Bone marrow (tissue), 2 donors: ENCODE results near the gene ZNF292.
"Not testable (repeated sequence)": the region's sequence is repeated elsewhere in the genome, so short reads cannot be mapped to it uniquely, and the experiment has no call there.

ENCODE experiments used
- DNase-seq, 2 donors: peaks; one replicate each; lab custom pipeline; 2025; lab: John Stamatoyannopoulos, UW

The ZNF292 gene

DNA sequence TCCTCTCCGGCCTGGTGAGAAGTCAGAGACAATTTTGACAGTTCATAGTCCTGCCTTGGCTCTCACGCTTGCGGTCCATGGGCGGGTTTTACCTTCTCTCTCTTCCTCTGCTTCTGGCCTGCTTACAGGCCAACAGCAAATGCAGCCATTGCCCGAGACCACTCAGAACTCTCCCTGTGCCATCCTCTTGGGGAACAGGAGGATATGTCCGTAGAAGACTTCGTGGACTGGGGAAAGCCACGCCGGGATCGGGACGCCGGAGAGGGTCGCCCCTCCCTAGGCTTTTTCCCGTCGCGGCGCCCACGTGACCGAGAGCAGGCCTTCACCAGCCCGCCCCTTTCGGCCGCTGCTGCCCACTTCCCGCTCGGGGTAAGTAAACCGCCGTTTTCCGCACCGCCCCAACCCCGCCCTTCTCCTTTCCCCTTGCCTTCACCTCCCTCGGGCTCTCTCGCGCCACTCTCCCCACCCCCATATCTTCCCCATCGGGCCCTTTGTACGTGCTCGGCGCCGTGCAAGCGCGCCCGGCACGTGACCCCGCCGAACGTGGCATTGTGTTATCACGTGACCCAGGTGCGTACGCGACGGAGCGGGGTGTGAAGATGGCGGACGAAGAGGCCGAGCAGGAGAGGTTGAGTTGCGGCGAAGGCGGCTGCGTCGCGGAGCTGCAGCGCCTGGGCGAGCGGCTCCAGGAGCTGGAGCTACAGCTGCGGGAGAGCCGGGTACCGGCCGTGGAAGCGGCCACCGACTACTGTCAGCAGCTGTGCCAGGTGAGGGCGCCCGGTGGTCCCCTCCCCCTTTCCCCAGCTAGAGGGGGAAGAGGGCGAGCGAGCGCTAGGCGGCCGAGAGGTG lies at the start of gene ZNF292:
ZNF292 (plus strand) TSS at position 573 of the 849 bp plus-strand sequence; CDS start at position 600, 27 bp downstream.
- DNase-seq = peak; percentile 80 to 90

GRCh38 chr6:87105823-87106222 lies 49.5 kb upstream of the ZNF292 start:
- no peak for DNase-seq

- no peak for DNase-seq
Observed at GRCh38 chr6:87110636-87111035, 44.7 kb upstream of the ZNF292 start.

DNA sequence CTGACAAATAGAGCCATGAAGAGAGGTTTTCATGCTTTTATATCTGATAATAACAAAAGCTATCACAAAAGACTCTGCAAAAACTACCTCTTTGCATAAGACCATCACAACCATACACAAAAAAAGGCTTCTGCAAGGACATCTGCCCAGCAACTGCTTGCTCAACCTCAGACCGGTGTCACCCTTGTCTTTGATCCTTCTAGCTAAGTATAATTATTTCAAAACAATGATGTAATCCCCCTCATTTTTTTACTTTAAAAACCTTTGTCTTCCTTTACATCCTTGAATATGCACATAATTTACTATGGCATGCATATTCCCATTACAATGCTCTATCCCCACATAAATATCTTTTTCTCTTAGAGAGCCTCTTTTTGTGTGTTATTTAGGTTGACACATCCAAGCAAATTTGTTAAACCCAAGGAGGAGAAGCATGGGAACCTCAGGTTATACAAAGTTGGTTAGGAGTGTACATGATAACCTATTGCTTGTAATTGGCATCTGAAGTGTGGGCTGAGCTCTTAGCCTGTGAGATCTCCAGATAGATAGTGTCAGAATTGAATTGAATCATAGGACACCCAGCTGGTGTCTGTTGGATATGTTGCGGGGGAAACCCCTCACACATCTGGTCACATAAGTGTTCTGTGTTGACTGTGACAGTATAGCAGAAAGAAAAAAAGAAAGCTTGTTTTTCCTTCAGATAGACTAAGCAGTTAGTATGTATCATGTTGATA lies 39.8 kb upstream of the ZNF292 start:
- DNase-seq = no peak

DNA sequence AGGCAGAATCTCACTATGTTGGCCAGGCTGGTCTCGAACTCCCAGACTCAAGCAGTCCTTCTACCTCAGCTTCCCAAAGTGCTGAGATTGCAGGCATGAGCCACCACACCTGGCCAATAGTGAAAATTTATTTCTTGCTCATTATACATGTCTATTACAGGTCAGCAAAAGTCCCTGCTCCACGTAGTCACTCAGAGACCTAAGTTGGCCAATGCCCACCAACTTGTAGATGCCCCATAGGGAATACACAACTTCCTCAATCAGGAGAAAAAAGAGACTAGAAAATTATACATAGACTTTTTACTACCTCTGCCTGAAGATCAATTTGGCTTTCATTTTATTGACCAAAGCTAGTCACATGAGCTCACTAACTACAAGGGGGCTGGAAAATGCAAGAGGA lies 38.4 kb upstream of the ZNF292 start:
- DNase-seq = no peak

GRCh38 chr6:87118054-87118453 lies 37.3 kb upstream of the ZNF292 start:
- DNase-seq = no peak

DNA sequence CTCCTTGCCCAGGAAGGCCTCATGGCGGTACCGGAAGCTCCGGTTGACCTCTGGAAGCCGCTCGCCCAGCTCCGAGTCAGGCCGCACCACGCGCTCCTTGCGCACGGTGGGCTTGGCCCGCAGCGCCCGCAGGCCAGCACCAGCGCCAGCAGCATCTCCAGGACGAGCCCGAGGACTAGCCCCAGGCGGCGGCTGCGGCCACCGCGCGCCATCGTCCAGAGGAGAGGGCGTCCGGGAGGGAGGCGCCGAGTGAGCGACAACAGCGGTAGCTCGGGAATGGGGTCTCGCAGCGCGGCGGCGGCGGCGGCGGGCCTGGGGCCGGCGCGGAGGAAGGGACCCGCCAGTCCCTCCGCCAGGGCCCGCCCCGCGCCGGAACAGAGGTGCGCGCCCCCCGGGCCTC lies 32.9 kb upstream of the ZNF292 start:
- no peak for DNase-seq

DNA sequence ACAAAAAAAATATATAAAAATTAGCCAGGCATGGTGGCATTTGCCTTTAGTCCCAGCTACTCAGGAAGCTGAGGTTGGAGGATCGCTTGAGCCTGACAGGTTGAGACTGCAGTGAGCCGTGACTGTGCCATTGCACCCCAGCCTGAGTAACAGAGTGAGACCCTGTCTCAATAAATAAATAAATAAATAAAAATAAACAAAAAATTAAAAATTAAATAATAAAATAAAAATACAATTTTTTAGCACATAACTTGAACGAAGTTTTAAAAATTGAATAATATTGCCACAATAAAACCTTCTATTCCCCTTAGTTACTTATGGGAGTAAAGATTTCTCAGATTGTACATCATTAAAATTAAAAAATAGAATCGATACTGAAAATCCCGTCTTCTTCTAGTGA lies 31.3 kb upstream of the ZNF292 start:
- no peak for DNase-seq

DNA sequence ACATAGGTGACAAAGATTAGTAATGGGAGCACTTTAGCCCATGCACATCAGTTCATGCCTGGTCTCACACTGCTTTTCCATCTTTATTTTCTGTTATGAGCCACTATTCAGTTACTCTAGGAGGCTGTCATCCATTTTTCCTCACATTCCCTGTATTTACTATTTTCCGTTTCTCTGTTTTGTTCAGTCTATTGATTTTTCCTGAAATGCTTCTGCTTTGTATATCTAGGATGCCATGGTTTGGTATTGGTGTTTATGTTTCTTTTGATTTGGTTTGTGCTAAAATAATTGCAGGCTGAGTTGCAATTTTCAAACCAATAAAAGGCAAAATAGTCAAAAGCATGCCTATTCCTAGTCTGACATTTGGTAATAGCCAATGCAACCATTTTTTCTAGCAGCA lies 28.9 kb upstream of the ZNF292 start:
- no peak for DNase-seq

- no peak for DNase-seq
Observed at GRCh38 chr6:87127737-87128136, 27.6 kb upstream of the ZNF292 start.

DNA sequence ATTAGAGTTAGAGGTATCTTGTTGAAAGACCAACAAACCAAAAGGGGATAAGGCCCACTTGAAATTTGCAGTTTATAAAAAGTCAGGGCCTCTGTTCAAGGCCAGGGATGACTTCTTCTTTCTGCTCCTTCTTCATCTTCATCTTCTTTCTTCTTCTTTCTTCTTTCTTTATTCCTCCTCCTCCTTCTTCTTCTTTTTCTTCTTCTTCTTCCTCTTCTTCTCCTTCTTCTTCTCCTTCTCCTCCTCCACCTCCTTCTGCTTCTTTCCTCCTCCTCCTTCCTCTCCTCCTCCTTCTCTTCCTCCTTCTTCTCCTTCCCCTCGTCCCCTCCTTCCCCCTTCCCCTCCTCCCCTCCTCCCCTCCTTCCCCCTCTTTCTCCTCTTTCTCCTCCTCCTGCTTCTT lies 18.4 kb upstream of the ZNF292 start:
- DNase-seq = no peak

DNA sequence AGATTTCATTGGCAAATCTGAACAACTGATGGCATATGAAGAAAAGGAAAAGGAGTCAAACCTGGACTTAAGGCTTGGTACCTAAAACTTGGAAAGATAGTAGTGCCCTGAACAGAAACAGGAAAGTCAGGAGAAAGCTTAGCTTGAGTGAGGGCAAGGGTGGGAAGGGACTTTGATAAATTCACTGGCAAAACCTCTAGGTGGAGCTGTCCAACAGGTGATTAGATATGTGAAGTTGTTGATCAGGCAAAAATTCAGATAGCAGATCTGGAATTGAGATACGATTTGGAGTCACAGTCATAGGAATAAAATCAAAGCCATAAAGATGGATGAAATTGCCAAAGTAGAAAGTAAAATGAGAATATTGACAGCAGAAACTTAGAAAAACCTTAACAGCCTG lies 16.1 kb upstream of the ZNF292 start:
- DNase-seq = peak in 1 of 2 donors; percentile 43

DNA sequence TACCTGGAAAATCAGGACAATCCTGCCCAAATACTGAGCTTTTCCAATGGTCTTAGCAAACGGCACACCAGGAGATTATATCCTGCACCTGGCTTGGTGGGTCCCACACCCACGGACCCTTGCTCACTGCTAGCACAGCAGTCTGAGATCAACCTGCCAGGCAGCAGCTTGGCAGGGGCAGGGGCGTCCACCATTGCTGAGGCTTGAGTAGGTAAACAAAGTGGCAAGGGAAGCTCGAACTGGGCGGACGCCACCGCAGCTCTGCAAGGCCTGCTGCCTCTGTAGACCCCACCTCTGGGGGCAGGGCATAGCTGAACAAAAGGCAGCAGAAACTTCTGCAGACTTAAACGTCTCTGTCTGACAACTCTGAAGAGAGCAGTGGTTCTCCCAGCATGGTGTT lies 15.4 kb upstream of the ZNF292 start:
- DNase-seq = not testable (repeated sequence)

DNA sequence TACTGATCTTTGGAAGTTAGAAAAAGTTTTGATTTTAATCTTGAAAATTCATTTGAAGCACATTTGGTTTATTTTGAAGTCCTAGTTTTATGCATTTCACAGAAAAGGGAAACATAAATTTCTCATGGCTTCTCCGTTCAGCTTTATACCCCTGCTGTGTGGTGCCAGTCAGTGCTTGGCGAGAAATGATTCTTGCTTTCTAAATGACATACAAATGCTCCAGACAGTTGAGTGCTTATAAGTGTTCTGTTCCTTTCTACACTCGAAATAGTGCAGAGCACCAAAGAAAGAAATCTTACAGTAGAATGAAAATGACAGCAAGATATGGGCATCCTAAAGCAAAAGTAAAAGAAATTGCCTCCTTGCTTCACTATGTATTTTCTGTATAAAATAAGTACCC lies 9.0 kb upstream of the ZNF292 start:
- DNase-seq = no peak

DNA sequence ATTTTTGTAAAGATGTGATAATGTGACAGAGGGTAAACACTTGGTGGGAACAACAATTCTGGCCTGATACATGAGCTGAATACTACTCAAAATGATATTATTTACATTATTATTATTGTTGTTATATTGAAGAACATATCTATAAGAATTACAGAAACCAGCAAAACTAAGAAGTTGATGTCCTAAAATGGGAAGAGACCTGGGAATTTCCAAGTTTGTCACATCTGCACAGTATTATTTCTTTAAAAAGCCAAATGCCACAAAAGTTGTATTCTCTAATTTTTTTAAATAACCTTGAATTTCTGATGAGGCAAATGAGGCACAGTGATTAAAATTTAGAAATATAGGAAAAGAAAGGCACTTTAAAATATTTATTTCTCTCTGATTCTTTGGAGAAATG lies 5.0 kb upstream of the ZNF292 start:
- DNase-seq = no peak

- no peak for DNase-seq
Observed at GRCh38 chr6:87151471-87151780, 3.9 kb upstream of the ZNF292 start.

DNA sequence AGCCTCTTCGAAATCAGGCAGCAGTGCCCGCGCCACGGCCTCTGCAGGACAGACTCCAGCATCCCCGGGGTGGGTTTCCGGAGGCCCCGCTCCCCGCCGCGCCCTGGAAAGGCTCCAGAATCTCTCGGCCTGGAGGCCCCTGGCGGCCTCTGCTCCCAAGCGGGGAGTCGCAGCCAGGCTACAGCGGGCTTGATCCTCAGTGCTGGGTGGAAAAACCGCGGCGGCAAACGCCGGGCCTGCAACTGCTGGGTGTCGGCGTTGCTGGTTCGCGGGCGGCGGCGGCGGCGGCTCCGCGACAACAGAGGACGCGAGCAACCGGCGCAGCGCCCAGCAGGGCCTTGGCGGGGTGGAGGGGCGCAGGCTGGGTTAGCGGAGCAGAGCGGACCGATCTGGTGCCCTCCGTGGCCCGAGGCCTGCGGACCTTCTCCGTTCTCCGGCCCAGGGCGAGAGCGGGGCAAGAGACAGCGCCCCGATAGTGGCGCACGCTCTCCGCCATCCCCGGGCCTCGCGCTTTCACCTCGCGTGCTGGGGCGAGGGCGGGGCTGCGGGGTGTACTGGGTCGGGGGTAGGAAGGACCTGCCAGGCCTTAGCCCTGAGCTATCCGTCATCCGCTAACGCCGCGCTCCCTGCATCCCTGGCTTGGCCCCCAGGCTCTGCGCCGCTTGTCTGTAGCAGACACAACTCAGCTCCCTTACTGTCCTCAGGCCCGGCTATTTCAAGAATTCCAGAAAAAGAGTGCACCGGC lies 3.4 kb upstream of the ZNF292 start:
- DNase-seq = peak in 1 of 2 donors; percentile 61

DNA sequence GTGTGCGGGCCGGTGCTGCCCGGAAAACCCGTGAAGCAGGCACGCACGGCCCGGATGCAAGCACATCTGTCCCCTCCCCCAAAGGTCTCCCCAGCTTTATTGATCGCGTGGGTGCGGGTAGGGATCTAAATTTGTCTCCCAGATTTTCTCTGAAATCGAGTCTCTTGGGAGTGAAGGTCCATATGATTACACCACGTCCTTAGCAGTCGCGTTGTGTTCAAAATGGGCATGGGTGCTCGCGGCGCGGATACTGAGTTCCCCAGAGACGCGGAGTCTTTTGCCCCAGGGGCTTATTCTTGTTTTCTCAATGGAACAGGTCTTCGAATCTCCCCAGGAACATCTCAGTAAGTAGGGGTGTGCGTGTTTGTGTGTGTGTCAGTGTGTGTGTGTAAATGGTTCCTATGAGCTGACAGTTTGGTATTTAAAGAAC lies 2.8 kb upstream of the ZNF292 start:
- DNase-seq = no peak

DNA sequence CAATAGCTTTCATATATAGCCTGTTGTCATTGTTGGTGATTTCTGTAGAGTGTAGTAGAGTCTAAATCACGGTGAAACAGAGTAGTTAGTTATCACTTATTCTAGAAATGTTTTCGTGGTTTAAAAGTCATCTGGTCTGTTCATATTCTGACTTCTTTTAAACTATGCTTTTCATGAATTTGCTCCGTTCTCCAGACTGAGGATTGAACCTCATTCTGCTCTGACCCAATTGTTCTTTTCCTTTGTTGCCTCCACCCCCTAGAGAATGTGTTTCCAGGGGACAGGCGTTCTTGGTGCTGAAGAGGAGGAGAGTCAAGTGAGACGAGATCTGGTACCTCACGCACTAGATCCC lies 748 bp upstream of the ZNF292 start:
- DNase-seq = no peak

DNA sequence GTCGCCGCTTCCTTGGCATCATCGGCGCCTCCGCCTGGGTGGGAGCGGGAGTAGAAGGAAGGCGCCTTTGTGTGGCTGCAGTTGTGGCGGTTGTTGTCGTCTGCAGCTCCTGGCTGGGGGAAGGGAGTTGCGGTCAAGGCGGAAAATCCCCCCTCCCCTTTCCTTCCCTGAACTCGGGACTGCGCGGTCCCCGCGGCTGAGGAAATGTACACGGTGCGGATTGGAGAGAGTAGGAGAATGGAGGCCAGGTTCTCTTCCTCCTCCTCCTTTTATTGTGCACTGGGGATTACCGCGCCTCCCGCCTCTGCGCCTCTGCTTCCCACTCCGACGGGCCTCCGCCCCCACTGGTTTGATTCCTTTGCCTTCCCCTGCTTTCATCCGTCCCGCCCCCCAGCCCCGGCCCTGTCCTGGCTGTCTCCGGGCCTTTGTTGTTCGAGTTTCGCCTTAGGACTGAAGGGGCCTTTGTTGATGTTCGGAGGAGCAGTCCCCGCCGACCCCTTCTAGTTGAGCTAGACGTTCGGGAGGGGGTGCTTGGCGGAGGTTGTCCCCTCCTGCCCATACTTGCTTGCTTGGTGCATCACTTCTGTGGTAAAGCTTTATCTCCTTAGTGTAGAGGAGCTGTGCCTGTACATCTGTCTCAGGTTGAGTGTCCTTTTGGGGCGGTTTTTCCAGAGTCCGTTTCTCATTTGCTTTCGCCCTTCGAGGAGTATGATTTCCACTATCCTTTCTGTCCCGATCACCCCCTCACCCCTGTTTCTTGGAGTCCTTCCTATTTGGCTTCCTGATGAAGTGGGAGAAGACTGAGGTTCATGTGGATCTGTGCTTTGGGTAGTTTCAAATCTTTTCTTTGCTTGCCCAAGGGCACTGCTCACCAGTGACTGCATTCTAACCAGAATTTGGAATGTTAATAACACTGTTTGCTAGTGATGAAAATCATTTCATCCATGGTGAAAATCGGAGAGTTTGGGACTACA lies 764 bp downstream of the ZNF292 start:
- peak; percentile 28 to 62 for DNase-seq

GRCh38 chr6:87157596-87157995 lies 2.2 kb downstream of the ZNF292 start:
- not testable (repeated sequence) for DNase-seq

DNA sequence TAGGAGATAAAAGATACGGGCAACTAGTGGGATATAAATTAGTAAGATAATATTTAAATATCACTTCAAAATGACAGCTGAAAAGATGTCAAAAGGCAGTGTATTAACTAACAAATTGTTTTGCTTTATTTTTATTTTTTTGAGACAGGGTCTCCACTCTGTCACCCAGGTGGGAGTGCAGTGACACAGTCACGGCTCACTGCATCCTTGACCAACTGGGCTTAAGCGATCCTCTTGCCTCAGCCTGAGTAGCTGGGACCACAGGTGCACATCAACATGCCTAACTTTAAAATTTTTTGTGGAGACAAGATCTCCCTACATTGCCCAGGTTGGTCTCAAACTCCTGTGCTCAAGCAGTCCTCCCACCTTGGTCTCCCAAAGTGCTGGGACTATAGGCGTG lies 5.9 kb downstream of the ZNF292 start:
- DNase-seq = no peak
